ENCODE measurements around the gene ZNF841. TPM values are rescaled to one million over a fixed set of nuclear protein-coding genes. Genes with fewer than 3 reads are reported as not detected.
A peak's percentile ranks its signal among the peaks of the same experiment; 100 is the strongest.

The ZNF841 gene
- total and polyA plus RNA-seq, 2 of the 13 experiments (the other 11 are each of a cell fraction or from before 2014, with no cell fraction given) = 6.2 to 14.2 TPM

DNA sequence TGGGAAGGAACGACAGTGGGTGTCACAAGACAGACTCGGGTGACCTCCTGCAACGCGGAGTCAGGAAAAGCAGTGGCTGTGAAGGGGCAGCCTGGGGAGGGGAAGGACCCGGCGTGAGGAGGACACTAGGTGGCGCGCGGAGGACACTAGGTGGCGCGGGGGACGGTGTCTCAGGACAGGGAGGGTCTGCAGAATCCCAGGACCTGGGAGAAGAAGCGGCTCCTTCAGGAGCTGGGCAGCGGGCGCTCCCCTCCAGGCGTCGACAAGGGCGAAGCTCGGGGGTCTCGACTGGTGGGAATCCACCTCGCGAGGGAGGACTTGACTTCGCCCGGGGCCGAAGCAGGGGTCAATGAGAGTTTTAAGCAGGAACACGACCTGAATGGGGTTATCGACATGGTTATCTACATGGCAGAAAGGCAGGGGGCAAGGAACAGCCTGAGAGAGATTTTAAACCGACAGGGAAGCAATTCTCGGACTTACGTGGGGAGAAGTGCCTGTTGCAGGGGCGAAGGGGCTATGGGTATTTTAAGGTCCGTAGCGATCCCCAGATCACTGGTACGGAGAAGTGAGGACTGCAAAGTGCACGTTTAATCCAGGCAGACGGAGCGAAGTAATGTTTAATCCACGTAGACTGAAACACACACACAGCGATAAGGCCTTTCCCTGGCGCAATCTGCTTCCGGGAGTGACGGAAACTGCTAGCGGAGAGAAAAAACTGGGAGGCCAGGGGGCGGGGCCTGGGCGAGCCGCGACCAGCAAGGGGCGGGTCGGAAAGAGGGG is 43.9 kb upstream of the ZNF841 start, which contains the start of gene ZNF616 (continued):
- TF ChIP-seq TBL1XR1 (IDR thresholded peaks at IDR 0.05; ENCODE audit: borderline replicate concordance, low read length, partially characterized antibody) = no peak
- TF ChIP-seq SP5 (CRISPR knock-in tag; IDR thresholded peaks at IDR 0.05; ENCODE audit: borderline replicate concordance, low read depth) = peak; percentile 43; the same call in 1 of the 2 replicates
- no peak for TF ChIP-seq ZNF17 (CRISPR knock-in tag; IDR thresholded peaks at IDR 0.05)
- peak; percentile 88; the same call in 1 of the 2 replicates for TF ChIP-seq ZNF34 (CRISPR knock-in tag; IDR thresholded peaks at IDR 0.05; ENCODE audit: borderline replicate concordance)
- TF ChIP-seq ZNF816 (CRISPR knock-in tag; IDR thresholded peaks at IDR 0.05; ENCODE audit: borderline replicate concordance) = no peak
- no peak for TF ChIP-seq GMEB2 (CRISPR knock-in tag; IDR thresholded peaks at IDR 0.05; ENCODE audit: low read depth)
- 0 out of 2 replicates have a peak, but pooled peaks have one; percentile 55 for TF ChIP-seq MEF2D (CRISPR knock-in tag; IDR thresholded peaks at IDR 0.05)
- TF ChIP-seq, protein P1, sequence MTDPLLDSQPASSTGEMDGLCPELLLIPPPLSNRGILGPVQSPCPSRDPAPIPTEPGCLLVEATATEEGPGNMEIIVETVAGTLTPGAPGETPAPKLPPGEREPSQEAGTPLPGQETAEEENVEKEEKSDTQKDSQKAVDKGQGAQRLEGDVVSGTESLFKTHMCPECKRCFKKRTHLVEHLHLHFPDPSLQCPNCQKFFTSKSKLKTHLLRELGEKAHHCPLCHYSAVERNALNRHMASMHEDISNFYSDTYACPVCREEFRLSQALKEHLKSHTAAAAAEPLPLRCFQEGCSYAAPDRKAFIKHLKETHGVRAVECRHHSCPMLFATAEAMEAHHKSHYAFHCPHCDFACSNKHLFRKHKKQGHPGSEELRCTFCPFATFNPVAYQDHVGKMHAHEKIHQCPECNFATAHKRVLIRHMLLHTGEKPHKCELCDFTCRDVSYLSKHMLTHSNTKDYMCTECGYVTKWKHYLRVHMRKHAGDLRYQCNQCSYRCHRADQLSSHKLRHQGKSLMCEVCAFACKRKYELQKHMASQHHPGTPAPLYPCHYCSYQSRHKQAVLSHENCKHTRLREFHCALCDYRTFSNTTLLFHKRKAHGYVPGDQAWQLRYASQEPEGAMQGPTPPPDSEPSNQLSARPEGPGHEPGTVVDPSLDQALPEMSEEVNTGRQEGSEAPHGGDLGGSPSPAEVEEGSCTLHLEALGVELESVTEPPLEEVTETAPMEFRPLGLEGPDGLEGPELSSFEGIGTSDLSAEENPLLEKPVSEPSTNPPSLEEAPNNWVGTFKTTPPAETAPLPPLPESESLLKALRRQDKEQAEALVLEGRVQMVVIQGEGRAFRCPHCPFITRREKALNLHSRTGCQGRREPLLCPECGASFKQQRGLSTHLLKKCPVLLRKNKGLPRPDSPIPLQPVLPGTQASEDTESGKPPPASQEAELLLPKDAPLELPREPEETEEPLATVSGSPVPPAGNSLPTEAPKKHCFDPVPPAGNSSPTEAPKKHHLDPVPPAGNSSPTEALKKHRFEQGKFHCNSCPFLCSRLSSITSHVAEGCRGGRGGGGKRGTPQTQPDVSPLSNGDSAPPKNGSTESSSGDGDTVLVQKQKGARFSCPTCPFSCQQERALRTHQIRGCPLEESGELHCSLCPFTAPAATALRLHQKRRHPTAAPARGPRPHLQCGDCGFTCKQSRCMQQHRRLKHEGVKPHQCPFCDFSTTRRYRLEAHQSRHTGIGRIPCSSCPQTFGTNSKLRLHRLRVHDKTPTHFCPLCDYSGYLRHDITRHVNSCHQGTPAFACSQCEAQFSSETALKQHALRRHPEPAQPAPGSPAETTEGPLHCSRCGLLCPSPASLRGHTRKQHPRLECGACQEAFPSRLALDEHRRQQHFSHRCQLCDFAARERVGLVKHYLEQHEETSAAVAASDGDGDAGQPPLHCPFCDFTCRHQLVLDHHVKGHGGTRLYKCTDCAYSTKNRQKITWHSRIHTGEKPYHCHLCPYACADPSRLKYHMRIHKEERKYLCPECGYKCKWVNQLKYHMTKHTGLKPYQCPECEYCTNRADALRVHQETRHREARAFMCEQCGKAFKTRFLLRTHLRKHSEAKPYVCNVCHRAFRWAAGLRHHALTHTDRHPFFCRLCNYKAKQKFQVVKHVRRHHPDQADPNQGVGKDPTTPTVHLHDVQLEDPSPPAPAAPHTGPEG (CRISPR knock-in tag; IDR thresholded peaks at IDR 0.05) = no peak
- no peak for TF ChIP-seq JUN (CRISPR knock-in tag; IDR thresholded peaks at IDR 0.05)
- peak; percentile 87 for TF ChIP-seq POLR2G (IDR thresholded peaks at IDR 0.05; ENCODE audit: low read depth, low read length)
- TF ChIP-seq DPF2 (CRISPR knock-in tag; IDR thresholded peaks at IDR 0.05; ENCODE audit: borderline replicate concordance, low read depth) = 0 out of 2 replicates have a peak, but pooled peaks have one; percentile 14
- TF ChIP-seq, protein P2, sequence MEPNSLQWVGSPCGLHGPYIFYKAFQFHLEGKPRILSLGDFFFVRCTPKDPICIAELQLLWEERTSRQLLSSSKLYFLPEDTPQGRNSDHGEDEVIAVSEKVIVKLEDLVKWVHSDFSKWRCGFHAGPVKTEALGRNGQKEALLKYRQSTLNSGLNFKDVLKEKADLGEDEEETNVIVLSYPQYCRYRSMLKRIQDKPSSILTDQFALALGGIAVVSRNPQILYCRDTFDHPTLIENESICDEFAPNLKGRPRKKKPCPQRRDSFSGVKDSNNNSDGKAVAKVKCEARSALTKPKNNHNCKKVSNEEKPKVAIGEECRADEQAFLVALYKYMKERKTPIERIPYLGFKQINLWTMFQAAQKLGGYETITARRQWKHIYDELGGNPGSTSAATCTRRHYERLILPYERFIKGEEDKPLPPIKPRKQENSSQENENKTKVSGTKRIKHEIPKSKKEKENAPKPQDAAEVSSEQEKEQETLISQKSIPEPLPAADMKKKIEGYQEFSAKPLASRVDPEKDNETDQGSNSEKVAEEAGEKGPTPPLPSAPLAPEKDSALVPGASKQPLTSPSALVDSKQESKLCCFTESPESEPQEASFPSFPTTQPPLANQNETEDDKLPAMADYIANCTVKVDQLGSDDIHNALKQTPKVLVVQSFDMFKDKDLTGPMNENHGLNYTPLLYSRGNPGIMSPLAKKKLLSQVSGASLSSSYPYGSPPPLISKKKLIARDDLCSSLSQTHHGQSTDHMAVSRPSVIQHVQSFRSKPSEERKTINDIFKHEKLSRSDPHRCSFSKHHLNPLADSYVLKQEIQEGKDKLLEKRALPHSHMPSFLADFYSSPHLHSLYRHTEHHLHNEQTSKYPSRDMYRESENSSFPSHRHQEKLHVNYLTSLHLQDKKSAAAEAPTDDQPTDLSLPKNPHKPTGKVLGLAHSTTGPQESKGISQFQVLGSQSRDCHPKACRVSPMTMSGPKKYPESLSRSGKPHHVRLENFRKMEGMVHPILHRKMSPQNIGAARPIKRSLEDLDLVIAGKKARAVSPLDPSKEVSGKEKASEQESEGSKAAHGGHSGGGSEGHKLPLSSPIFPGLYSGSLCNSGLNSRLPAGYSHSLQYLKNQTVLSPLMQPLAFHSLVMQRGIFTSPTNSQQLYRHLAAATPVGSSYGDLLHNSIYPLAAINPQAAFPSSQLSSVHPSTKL (CRISPR knock-in tag; IDR thresholded peaks at IDR 0.05) = no peak
- no peak for TF ChIP-seq E2F2 (CRISPR knock-in tag; IDR thresholded peaks at IDR 0.05; ENCODE audit: borderline replicate concordance)
- TF ChIP-seq HNRNPH1 (optimal IDR thresholded peaks at IDR 0.05; ENCODE audit: low read depth, low read length) = no peak
- TF ChIP-seq NR2F1 (CRISPR knock-in tag; IDR thresholded peaks at IDR 0.05) = no peak
- no peak for TF ChIP-seq MAFG (CRISPR knock-in tag; IDR thresholded peaks at IDR 0.05)

Data from HepG2 (cell line).